OCI-LY1 (cell line): Measurements from ENCODE around the gene ORMDL3.
"Not testable (repeated sequence)": the region's sequence is repeated elsewhere in the genome, so short reads cannot be mapped to it uniquely, and the experiment has no call there.

ENCODE experiments used
- EZH2 ChIP-seq: fragments of 200-600 bp; sonication (generic), shearing (Covaris generic); IDR thresholded peaks from 2 replicates; pipeline ENCODE4 v1.8.0; 2017; ENCODE audit warnings: borderline replicate concordance, mixed run types, mild to moderate bottlenecking, antibody characterized with exemption, low read length, moderate library complexity, mixed read lengths
- TF ChIP-seq, protein P1 (sequence below): fragments of 200-600 bp; sonication (generic), shearing (Covaris generic); IDR thresholded peaks from 2 replicates; pipeline ENCODE4 v1.5.1; 2017; ENCODE audit warnings: mild to moderate bottlenecking, antibody characterized with exemption, low read length, moderate library complexity, mixed read lengths

- TF ChIP-seq, protein P1, sequence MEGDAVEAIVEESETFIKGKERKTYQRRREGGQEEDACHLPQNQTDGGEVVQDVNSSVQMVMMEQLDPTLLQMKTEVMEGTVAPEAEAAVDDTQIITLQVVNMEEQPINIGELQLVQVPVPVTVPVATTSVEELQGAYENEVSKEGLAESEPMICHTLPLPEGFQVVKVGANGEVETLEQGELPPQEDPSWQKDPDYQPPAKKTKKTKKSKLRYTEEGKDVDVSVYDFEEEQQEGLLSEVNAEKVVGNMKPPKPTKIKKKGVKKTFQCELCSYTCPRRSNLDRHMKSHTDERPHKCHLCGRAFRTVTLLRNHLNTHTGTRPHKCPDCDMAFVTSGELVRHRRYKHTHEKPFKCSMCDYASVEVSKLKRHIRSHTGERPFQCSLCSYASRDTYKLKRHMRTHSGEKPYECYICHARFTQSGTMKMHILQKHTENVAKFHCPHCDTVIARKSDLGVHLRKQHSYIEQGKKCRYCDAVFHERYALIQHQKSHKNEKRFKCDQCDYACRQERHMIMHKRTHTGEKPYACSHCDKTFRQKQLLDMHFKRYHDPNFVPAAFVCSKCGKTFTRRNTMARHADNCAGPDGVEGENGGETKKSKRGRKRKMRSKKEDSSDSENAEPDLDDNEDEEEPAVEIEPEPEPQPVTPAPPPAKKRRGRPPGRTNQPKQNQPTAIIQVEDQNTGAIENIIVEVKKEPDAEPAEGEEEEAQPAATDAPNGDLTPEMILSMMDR, result not testable (repeated sequence)
- TF ChIP-seq EZH2, result not testable (repeated sequence)
Observed at GRCh38 chr17:39948489-39948828, 21.1 kb upstream of the ORMDL3 start.
